Fibroblast of lung (primary cell): ENCODE results near the gene TNC. TPM values are rescaled to one million over a fixed set of nuclear protein-coding genes. Genes with fewer than 3 reads are reported as not detected.

Experiments
- DNase-seq, 2 donors: peaks; one replicate each; pipeline versions ENCODE4 v3.0.0 to v3.0.0-alpha.2; 2010; ENCODE audit warnings: low read depth in 2 of 2
- H2AFZ ChIP-seq: 2 replicates; pipeline ENCODE4 v1.5.1; 2012; ENCODE audit warnings: low read length, control low read depth, inconsistent platforms
- H3K27ac ChIP-seq: 2 replicates; pipeline ENCODE4 v1.5.1; 2011; ENCODE audit warnings: low read length, control low read depth; ENCODE audit not compliant: insufficient read depth
- H3K27me3 ChIP-seq: 2 replicates; pipeline ENCODE4 v1.5.1; 2011; ENCODE audit warnings: mild to moderate bottlenecking, low read length; ENCODE audit not compliant: control insufficient read depth, insufficient read depth
- H3K36me3 ChIP-seq: 2 replicates; pipeline ENCODE4 v1.5.1; 2011; ENCODE audit warnings: low read length; ENCODE audit not compliant: control insufficient read depth, insufficient read depth
- H3K4me1 ChIP-seq: 2 replicates; pipeline ENCODE4 v1.5.1; 2011; ENCODE audit warnings: low read length; ENCODE audit not compliant: control insufficient read depth, insufficient read depth; ENCODE audit errors: extremely low read depth
- H3K4me2 ChIP-seq: 2 replicates; pipeline ENCODE4 v1.5.1; 2011; ENCODE audit warnings: low read length, control low read depth; ENCODE audit not compliant: insufficient read depth; ENCODE audit errors: extremely low read depth
- H3K4me3 ChIP-seq, 4 experiments: fragments of 200-600 bp in 1 of 4; sonication (generic) in 1 of 4; replicated peaks in 1 of 4; 2 replicates each; pipeline ENCODE4 v1.5.1; 2011 to 2016; ENCODE audit warnings: low read length in 4 of 4, low read depth in 3 of 4, mild to moderate bottlenecking in 3 of 4, control low read depth in 2 of 4, inconsistent platforms in 1 of 4, mixed read lengths in 1 of 4; ENCODE audit not compliant: insufficient read depth in 1 of 4; ENCODE audit errors: control extremely low read depth in 1 of 4
- H3K79me2 ChIP-seq: 2 replicates; pipeline ENCODE4 v1.5.1; 2012; ENCODE audit warnings: mild to moderate bottlenecking, low read length, inconsistent platforms; ENCODE audit not compliant: control insufficient read depth, insufficient read depth
- H3K9ac ChIP-seq: 2 replicates; pipeline ENCODE4 v1.5.1; 2011; ENCODE audit warnings: mild to moderate bottlenecking, low read length, control low read depth; ENCODE audit not compliant: insufficient read depth
- H3K9me3 ChIP-seq: 2 replicates; pipeline ENCODE4 v1.5.1; 2012; ENCODE audit warnings: low read depth, low read length; ENCODE audit not compliant: control insufficient read depth, insufficient read depth
- H4K20me1 ChIP-seq: 2 replicates; pipeline ENCODE4 v1.5.1; 2011; ENCODE audit warnings: low read length; ENCODE audit not compliant: control insufficient read depth, insufficient read depth; ENCODE audit errors: extremely low read depth
- EZH2 ChIP-seq: IDR thresholded peaks from 2 replicates; pipeline ENCODE4 v1.5.1; 2012; ENCODE audit warnings: low read length, control low read depth, mild to moderate bottlenecking; ENCODE audit errors: missing control alignments
- polyA plus RNA-seq, 2 donors: library from polyadenylated mRNA; depleted of rRNA in 1 of 2; stranded (reverse) in 1 of 2; unstranded in 1 of 2; fragments of >200 nt; gene quantifications; 2 replicates each; pipeline ENCODE4 v1.2.1, GENCODE V29; 2011 to 2012; ENCODE audit warnings: missing spikeins in 1 of 2
- total RNA-seq: library from RNA; depleted of rRNA; stranded (reverse); fragments of >200 nt; gene quantifications from 2 replicates; pipeline ENCODE4 v1.2.1, GENCODE V29; 2014
- TF ChIP-seq, protein P1 (sequence below), 2 donors: IDR thresholded peaks in 1 of 2; conservative IDR thresholded peaks in 1 of 2; 1 replicate in 1 of 2; 2 replicates in 1 of 2; pipeline ENCODE4 v1.5.1; 2011 to 2012; ENCODE audit warnings: low read length in 2 of 2, control low read depth in 1 of 2, inconsistent platforms in 1 of 2, low read depth in 1 of 2, mild to moderate bottlenecking in 1 of 2

The TNC gene
- total and polyA plus RNA-seq, 2 donors (not counting 1 experiment from before 2014, with no cell fraction given), result 227 to 560 TPM

GRCh38 chr9:115086886-115087285 is 31.1 kb downstream of the TNC start:
- TF ChIP-seq, protein P1, sequence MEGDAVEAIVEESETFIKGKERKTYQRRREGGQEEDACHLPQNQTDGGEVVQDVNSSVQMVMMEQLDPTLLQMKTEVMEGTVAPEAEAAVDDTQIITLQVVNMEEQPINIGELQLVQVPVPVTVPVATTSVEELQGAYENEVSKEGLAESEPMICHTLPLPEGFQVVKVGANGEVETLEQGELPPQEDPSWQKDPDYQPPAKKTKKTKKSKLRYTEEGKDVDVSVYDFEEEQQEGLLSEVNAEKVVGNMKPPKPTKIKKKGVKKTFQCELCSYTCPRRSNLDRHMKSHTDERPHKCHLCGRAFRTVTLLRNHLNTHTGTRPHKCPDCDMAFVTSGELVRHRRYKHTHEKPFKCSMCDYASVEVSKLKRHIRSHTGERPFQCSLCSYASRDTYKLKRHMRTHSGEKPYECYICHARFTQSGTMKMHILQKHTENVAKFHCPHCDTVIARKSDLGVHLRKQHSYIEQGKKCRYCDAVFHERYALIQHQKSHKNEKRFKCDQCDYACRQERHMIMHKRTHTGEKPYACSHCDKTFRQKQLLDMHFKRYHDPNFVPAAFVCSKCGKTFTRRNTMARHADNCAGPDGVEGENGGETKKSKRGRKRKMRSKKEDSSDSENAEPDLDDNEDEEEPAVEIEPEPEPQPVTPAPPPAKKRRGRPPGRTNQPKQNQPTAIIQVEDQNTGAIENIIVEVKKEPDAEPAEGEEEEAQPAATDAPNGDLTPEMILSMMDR (conservative IDR thresholded peaks at IDR 0.05 in 1 of 2, IDR thresholded peaks at IDR 0.05 in 1 of 2; ENCODE audit: low read depth in 1 of 2, low read length in 2 of 2), result no peak
- TF ChIP-seq EZH2, result no peak
- DNase-seq, result no peak
- Histone ChIP-seq H3K27me3 (no peaks in the 10 kb centered on the region), H2AFZ (no peak overlapping the region), H3K4me3 (no peak overlapping the region), H4K20me1 (no peaks in the 10 kb centered on the region), H3K79me2 (peaks cover 15% of the 10 kb centered on the region), H3K27ac (no peak overlapping the region), H3K4me2 (no peak overlapping the region), H3K9ac (no peak overlapping the region), H3K36me3 (peaks cover 32% of the 10 kb centered on the region), H3K4me1 (no peaks in the 10 kb centered on the region), H3K9me3 (no peaks in the 10 kb centered on the region)

DNA sequence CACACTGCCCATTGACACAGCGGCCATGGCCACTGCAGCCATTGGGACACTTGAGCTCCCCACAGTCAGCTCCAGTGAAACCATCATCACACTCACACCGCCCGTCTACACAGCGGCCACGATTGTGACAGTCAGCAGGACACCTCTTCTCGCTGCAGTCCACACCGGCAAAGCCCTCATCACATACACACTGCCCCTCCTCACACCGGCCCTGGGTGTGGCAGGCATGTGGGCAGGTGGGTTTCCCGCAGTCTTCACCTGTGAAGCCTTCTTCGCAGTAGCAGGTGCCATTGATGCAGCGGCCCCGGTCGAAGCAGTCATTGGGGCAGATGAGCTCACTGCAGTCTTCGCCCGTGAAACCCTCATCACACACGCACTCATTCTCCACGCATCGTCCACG is 31.5 kb downstream of the TNC start:
- DNase-seq, result no peak
- Histone ChIP-seq H3K79me2 (peaks cover 14% of the 10 kb centered on the region), H2AFZ (no peak overlapping the region), H3K9ac (no peak overlapping the region), H3K27ac (no peak overlapping the region), H3K4me1 (no peaks in the 10 kb centered on the region), H3K4me3 (no peak overlapping the region), H4K20me1 (no peaks in the 10 kb centered on the region), H3K4me2 (no peak overlapping the region), H3K36me3 (peaks cover 32% of the 10 kb centered on the region), H3K27me3 (no peaks in the 10 kb centered on the region), H3K9me3 (no peaks in the 10 kb centered on the region)
- TF ChIP-seq, protein P1 (conservative IDR thresholded peaks at IDR 0.05 in 1 of 2, IDR thresholded peaks at IDR 0.05 in 1 of 2; ENCODE audit: low read depth in 1 of 2, low read length in 2 of 2), result no peak

- H3K36me3 ChIP-seq, result peaks cover 34% of the 10 kb centered on the region
- no peak overlapping the region for H3K4me3 ChIP-seq
- H3K4me2 ChIP-seq, result no peak overlapping the region
- no peaks in the 10 kb centered on the region for H3K27me3 ChIP-seq
- no peak for DNase-seq
- H3K79me2 ChIP-seq, result peaks cover 14% of the 10 kb centered on the region
- no peaks in the 10 kb centered on the region for H3K9me3 ChIP-seq
- H3K4me1 ChIP-seq, result no peaks in the 10 kb centered on the region
- no peaks in the 10 kb centered on the region for H4K20me1 ChIP-seq
- H3K9ac ChIP-seq, result no peak overlapping the region
- H2AFZ ChIP-seq, result no peak overlapping the region
- no peak overlapping the region for H3K27ac ChIP-seq
- TF ChIP-seq, protein P1 (conservative IDR thresholded peaks at IDR 0.05 in 1 of 2, IDR thresholded peaks at IDR 0.05 in 1 of 2; ENCODE audit: low read depth in 1 of 2, low read length in 2 of 2), result no peak
- TF ChIP-seq EZH2, result no peak
These were observed 32.1 kb downstream of the TNC start for GRCh38 chr9:115085773-115086377.
